HepG2 (cell line): ENCODE results near the gene PARP2. TPM values are rescaled to one million over a fixed set of nuclear protein-coding genes. Genes with fewer than 3 reads are reported as not detected.

Experiments
- CBFB ChIP-seq: sonication (generic); formaldehyde crosslinking; IDR thresholded peaks from 2 replicates; pipeline ENCODE4 v1.4.0; 2020; ENCODE audit warnings: missing genetic modification reagents
- HNF4G ChIP-seq, 2 experiments: sonication (generic) in 1 of 2; formaldehyde crosslinking in 1 of 2; IDR thresholded peaks; 2 replicates each; pipeline versions ENCODE4 v1.4.0 to v1.6.1; 2011 to 2020; ENCODE audit warnings: borderline replicate concordance in 2 of 2, low read depth in 2 of 2, mild to moderate bottlenecking in 2 of 2, low read length in 1 of 2, missing genetic modification reagents in 1 of 2, moderate library complexity in 1 of 2
- MATR3 ChIP-seq: sonication (generic); formaldehyde crosslinking; IDR thresholded peaks from 2 replicates; pipeline ENCODE4 v1.4.0; 2020; ENCODE audit warnings: missing genetic modification reagents
- RXRA ChIP-seq: sonication (generic); formaldehyde crosslinking; IDR thresholded peaks from 2 replicates; pipeline ENCODE4 v1.5.1; 2020; ENCODE audit warnings: missing genetic modification reagents
- SRSF1 ChIP-seq: fragments of 200-400 bp; formaldehyde crosslinking; optimal IDR thresholded peaks from 2 replicates; pipeline ENCODE3; 2017; ENCODE audit warnings: mild to moderate bottlenecking, low read depth, low read length, moderate library complexity
- TFAP4 ChIP-seq: sonication (generic); IDR thresholded peaks from 2 replicates; pipeline ENCODE4 v1.6.1; 2016; ENCODE audit warnings: low read depth, borderline replicate concordance
- XBP1 ChIP-seq: sonication (generic); formaldehyde crosslinking; IDR thresholded peaks from 2 replicates; pipeline ENCODE4 v1.5.0; 2020; ENCODE audit warnings: missing genetic modification reagents
- ZFP62 ChIP-seq: sonication (generic); formaldehyde crosslinking; IDR thresholded peaks from 2 replicates; pipeline ENCODE4 v1.4.0; 2020; ENCODE audit warnings: missing genetic modification reagents
- ZNF276 ChIP-seq: sonication (generic); formaldehyde crosslinking; IDR thresholded peaks from 2 replicates; pipeline ENCODE4 v1.4.0; 2020; ENCODE audit warnings: mild to moderate bottlenecking, low read depth, missing genetic modification reagents
- ZNF407 ChIP-seq: sonication (generic); formaldehyde crosslinking; IDR thresholded peaks from one replicate; pipeline ENCODE4 v1.5.1; 2020; ENCODE audit warnings: mild to moderate bottlenecking, missing genetic modification reagents; ENCODE audit errors: not compliant biosample characterization
- ZNF562 ChIP-seq: sonication (generic); formaldehyde crosslinking; IDR thresholded peaks from 2 replicates; pipeline ENCODE4 v1.8.0; 2022; ENCODE audit warnings: missing genetic modification reagents, borderline replicate concordance
- polyA plus RNA-seq, 8 experiments: library from polyadenylated mRNA; depleted of rRNA in 3 of 8; stranded (reverse) in 7 of 8; unstranded in 1 of 8; fragments of >200 nt; fragmentation: Illumina TruSeq in 4 of 8; extraction: Trizol in 4 of 8; gene quantifications; 2 replicates each; pipeline versions ENCODE4 v1.2.1 to v1.2.3, GENCODE V29; 2011 to 2016; ENCODE audit warnings: low read depth in 4 of 8, missing spikeins in 1 of 8, mixed read lengths in 1 of 8; ENCODE audit not compliant: insufficient read depth in 1 of 8
- total RNA-seq, 5 experiments: library from RNA; depleted of rRNA; stranded (reverse); fragments of >200 nt; fragmentation: Illumina TruSeq; extraction: Trizol; gene quantifications; 2 replicates each; pipeline ENCODE4 v1.2.3, GENCODE V29; 2016; ENCODE audit warnings: low read depth in 1 of 5

Gene PARP2
- total and polyA plus RNA-seq, 2 of the 13 experiments (the other 11 are each of a cell fraction or from before 2014, with no cell fraction given): 37.3 to 38.4 TPM

GRCh38 chr14:20343092-20343861 lies at the start of gene PARP2 (continued):
- peak; percentile 93; the same call in 1 of the 2 replicates for TF ChIP-seq ZNF276
- TF ChIP-seq ZFP62 (CRISPR knock-in tag): peak; percentile 51; the same call in 1 of the 2 replicates
- TF ChIP-seq ZNF562 (CRISPR knock-in tag): no peak
- no peak for TF ChIP-seq ZNF407 (CRISPR knock-in tag)
- TF ChIP-seq CBFB (CRISPR knock-in tag): 0 out of 2 replicates have a peak, but pooled peaks have one; percentile 26
- no peak for TF ChIP-seq SRSF1
- TF ChIP-seq TFAP4: peak; percentile 56; the same call in 1 of the 2 replicates
- peak; percentile 93; the same call in 1 of the 2 replicates for TF ChIP-seq XBP1 (CRISPR knock-in tag)
- no peak for TF ChIP-seq MATR3 (CRISPR knock-in tag)
- peak; percentile 67 for TF ChIP-seq RXRA (CRISPR knock-in tag)
- no peak for TF ChIP-seq HNF4G (IDR thresholded peaks at IDR 0.05; ENCODE audit: borderline replicate concordance, low read depth, low read length)
- peak; percentile 68 for TF ChIP-seq HNF4G (CRISPR knock-in tag; IDR thresholded peaks at IDR 0.05; ENCODE audit: borderline replicate concordance, low read depth)
